Breast epithelium (tissue), 3 donors: ENCODE measurements around the gene FSD1.

Experiments
- CTCF ChIP-seq, 3 donors: fragments of 450-650 bp; IDR thresholded peaks; one replicate each; pipeline ENCODE4 v1.5.1; 2016 to 2017; ENCODE audit warnings: antibody characterized with exemption in 3 of 3, mild to moderate bottlenecking in 3 of 3, moderate library complexity in 3 of 3
- POLR2A ChIP-seq: fragments of 450-650 bp; IDR thresholded peaks from one replicate; pipeline ENCODE4 v1.6.1; 2016; ENCODE audit warnings: antibody characterized with exemption, mild to moderate bottlenecking, moderate library complexity

- TF ChIP-seq CTCF (IDR thresholded peaks at IDR 0.05) (no peak), POLR2A (no peak)
Observed at GRCh38 chr19:4365791-4366665, 61.6 kb downstream of the FSD1 start.
